GM21717 (cell line): ENCODE measurements around the gene PSEN1.
"Not testable (repeated sequence)": the region's sequence is repeated elsewhere in the genome, so short reads cannot be mapped to it uniquely, and the experiment has no call there.

Experiments
- ATAC-seq: cut with Tn5 transposase; IDR thresholded peaks from one replicate; pipeline ENCODE4 v1.9.1; 2021; ENCODE audit warnings: mild to moderate bottlenecking, moderate library complexity; ENCODE audit not compliant: unreplicated experiment

The PSEN1 gene

DNA sequence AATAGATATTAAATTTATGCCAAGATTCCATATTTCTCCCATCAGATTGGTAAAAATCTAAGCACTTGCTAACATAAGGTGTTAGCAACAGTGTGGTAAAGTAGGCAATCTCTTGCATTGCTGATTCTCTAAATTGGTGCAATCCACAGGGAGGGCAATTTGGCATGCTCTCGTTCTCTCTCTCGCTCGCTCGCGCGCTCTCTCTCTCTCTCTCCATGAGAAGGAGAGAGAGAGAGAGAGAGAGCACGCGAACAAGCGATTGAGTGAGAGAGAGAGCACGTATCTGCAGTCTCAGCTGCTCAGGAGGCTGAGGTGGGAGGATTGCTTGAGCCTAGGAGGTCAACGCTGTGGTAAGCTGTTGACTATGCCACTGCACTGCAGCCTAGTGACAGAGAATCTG, 25.9 kb downstream of the PSEN1 start:
- ATAC-seq: no peak

DNA sequence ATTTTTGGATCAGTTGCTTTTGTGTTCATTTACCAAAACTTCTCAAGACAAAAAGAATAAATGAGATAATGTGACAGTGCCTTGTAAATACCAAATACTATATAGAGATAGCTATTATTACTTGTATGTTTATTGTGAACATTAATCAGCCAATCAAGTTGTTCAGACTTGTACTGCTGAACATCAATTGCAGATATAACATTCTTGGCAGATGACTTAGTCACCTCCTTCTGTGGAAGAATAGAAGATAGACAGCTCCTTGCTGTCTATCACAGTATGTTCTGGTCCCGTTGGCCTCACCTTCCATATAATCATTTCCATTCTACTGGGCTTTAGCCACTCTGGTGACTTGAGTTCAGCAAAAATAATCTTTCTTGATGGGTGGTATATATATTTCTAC, 30.1 kb downstream of the PSEN1 start:
- no peak for ATAC-seq

DNA sequence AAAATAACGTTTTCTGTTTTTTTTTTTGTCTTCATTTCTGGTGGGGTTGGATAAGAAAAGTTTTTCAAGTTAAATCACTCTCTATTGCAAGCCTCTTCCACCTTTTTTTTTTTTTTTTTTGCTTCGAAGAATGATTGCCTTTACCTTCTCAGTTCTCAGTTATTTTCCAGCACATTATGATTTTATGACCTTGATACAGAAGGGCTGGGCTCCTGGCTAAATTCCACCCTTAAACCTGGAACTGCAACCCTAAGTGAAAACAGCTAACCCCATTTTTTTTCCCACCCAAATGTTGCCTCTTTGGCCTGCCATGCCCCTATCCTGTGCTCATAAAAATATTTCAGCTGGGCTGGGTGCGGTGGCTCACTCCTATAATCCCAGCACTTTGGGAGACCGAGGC, 31.4 kb downstream of the PSEN1 start:
- ATAC-seq: no peak

DNA sequence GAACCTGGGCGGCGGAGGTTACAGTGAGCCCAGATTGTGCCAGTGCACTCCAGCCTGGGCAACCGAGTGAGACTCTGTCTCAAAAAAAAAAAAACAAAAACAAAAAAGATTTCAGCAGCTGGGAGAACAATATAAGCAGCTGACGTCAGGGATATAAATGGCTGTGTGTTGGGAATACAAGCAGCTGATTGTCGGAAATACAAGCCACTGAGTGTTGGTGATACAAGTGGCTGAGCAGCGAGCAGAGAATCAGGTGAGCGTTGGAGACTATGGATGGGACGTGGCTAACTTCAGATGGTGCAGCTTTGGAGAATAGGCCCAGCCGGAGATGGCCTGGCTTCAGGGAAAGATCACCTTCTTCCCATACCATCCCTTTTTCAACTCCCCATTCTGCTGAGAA, 32.0 kb downstream of the PSEN1 start:
- ATAC-seq: no peak

DNA sequence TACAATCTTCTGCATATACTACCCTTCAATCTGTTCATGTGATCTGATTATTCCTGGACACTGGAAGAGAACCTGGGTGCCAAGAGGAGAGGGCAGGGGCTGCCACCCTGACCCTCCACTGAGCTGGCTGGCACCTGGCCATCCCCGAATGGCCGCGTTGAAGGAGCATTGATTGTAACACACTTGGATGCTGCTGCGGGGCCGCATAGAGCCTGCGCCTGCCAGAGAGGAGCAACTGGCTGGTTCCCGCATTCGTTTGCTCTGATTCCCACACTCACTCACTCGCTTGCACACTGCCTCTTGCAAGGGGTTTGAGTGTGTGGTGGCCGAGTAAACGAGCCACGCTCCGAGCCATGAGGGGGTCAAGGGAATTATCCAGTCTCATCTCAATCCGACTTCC, 32.4 kb downstream of the PSEN1 start:
- no peak for ATAC-seq

DNA sequence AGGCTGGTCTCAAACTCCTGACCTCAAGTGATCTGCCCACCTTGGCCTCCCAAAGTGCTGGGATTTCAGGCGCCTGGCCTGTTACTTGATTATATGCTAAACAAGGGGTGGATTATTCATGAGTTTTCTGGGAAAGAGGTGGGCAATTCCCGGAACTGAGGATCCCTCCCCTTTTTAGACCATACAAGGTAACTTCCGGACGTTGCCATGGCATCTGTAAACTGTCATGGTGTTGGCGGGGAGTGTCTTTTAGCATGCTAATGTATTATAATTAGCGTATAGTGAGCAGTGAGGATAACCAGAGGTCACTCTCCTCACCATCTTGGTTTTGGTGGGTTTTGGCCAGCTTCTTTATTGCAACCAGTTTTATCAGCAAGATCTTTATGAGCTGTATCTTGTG, 33.5 kb downstream of the PSEN1 start:
- ATAC-seq: not testable (repeated sequence)

DNA sequence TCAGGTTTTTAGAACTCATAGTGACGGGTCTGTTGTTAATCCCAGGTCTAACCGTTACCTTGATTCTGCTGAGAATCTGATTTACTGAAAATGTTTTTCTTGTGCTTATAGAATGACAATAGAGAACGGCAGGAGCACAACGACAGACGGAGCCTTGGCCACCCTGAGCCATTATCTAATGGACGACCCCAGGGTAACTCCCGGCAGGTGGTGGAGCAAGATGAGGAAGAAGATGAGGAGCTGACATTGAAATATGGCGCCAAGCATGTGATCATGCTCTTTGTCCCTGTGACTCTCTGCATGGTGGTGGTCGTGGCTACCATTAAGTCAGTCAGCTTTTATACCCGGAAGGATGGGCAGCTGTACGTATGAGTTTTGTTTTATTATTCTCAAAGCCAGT, 34.4 kb downstream of the PSEN1 start:
- no peak for ATAC-seq

DNA sequence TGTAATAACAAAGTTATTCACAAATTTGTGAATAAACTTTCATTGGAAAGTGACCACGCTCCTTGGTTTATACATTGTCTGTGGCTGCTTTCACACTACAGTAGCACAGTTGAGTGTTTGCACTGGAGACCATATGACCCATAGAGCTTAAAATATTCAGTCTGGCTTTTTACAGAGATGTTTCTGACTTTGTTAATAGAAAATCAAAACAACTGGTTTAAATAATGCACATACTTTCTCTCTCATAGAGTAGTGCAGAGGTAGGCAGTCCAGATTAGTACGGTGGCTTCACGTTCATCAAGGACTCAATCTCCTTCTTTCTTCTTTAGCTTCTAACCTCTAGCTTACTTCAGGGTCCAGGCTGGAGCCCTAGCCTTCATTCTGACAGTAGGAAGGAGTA, 36.2 kb downstream of the PSEN1 start:
- ATAC-seq: no peak

DNA sequence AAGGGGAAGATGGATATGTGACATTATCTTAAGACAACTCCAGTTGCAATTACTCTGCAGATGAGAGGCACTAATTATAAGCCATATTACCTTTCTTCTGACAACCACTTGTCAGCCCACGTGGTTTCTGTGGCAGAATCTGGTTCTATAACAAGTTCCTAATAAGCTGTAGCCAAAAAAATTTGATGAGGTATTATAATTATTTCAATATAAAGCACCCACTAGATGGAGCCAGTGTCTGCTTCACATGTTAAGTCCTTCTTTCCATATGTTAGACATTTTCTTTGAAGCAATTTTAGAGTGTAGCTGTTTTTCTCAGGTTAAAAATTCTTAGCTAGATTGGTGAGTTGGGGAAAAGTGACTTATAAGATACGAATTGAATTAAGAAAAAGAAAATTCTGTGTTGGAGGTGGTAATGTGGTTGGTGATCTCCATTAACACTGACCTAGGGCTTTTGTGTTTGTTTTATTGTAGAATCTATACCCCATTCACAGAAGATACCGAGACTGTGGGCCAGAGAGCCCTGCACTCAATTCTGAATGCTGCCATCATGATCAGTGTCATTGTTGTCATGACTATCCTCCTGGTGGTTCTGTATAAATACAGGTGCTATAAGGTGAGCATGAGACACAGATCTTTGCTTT, 36.9 kb downstream of the PSEN1 start:
- no peak for ATAC-seq

DNA sequence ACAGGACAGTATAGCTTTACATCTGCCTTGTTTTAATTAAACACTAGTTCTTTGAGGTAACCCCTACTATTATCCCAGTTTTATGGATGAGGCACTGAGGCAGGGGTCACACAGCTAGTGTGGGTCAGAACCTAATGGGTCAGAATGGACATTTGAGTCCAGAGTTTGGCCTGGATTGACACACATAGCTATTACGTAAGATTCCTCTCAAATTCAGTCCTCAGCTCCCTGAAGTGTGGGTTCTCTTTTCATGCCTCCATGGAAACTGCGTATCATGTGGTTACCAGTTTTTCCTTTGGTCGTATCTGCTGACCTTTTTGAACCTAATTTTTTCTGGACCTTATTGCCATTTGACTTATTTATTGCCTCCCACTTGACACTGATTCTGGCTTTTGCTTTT, 40.4 kb downstream of the PSEN1 start:
- ATAC-seq: no peak

DNA sequence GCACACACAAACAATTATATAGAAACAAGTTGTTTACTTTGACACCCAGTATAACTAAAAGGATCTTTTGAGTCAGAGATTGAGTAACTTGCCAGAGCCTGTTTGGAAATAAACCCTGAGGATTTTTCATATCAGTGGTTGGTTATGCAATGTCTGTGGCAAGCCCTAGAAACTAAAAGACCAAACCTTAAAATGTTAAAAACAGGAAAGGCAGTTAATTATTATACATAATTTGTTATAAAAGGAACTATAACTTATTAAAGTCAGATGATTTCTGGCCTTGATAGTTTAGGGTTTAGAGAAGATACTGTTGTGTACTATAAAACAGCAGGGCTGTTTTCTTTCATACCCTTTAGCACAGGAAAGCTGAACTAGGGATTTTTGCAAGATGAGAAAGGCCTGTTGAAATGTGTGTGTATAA, 44.1 kb downstream of the PSEN1 start:
- no peak for ATAC-seq

DNA sequence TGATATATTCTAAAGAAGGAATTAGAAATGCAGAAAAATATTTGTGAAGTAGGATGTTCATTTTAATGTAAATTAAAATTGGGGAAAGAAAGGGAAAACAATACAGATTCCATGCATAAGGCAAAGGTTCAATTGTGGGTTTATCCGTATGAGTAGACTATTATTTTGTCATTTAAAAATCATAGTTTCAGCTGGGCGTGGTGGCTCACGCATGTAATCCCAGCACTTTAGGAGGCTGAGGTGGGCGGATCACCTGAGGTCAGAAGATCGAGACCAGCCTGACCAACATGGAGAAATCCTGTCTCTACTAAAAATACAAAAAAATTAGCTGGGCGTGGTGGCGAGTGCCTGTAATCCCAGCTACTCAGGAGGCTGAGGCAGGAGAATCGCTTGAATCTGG, 44.7 kb downstream of the PSEN1 start:
- ATAC-seq: not testable (repeated sequence)

DNA sequence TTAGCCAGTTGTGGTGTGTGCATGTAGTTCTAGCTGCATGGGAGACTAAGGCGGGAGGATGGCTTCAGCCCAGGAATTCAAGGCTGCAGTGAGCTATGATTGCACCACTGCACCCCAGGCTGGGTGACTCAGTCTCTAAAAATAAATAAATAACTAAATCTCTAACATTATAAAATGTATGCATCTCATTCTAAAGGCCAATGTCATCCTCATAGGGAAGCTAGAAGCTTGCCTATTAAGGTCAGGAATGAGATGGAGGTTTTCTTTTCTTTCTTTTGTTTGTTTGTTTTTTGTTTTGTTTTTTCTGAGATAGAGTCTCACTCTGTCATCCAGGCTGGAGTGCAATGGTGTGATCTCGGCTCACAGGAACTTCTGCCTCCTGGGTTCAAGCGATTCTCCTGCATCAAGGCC, 52.2 kb downstream of the PSEN1 start:
- no peak for ATAC-seq

DNA sequence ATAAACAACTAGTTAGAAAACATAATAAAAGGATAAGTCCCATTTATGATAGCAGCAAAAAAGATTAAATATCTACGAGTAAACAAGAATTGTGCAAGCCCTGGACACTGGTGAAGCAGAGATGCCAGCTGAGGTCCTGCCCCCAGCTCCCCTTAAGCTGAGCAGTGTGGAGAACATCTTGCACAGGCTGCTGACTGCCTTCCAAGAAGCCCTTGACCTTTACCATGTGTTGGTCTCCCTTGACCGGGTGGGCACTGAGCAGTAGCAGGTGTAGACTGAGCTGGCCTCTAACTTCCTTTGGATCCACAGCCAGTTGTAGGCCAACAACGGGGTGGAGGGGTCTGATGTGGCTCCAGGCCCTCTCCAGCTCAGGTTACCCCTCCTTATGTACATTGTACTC, 53.3 kb downstream of the PSEN1 start:
- no peak for ATAC-seq

DNA sequence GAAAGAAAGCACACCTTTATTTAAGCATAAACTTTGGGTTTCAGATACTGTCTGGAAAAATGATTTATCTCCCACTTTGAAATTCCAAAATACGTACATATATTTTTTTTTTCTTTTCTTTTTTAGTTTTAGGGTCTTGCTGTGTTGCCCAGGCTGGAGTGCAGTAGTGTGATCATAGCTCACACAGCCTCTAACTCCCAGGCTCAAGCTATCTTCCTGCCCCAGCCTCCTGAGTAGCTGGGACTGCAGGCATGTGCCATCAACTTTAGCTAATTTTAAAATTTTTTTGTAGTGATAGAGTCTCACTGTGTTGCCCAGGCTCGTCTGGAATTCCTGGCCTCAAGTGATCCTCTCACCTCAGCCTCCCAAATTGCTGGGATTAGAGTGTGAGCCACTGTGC, 55.1 kb downstream of the PSEN1 start:
- ATAC-seq: no peak

DNA sequence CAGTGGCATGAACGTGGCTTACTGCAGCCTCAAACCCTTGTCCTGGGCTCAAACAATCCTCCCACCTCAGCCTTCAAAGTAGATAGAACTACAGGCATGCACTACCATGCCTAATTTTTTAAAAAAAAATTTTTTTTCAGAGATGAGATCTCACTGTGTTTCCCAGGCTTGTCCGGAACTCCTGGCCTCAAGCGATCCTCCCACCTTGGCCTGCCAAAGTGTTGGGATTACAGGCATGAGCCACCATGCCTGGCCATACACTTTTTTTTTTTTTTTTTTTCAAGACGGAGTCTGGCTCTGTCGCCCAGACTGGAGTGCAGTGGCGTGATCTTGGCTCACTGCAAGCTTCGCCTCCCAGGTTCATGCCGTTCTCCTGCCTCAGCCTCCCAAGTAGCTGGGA, 58.0 kb downstream of the PSEN1 start:
- not testable (repeated sequence) for ATAC-seq

DNA sequence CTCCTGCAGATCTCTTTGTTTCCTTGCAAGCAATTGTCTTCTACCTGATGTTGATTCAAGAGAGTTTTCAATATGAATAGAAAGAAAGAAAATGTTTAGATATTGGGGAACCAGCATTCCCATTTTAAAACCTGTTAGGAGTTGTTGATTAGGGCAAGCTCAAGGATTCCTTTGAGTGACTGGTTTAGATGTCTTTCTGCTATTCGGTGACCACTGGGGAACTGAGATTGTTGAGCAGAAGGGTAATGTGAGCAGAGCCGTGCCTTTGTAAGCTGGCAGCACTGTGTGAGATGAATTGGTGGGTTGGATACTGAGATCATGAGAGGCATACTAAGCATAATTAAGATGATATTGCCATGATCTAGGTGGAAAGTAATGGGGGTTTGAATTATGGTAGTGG, 61.9 kb downstream of the PSEN1 start:
- no peak for ATAC-seq

DNA sequence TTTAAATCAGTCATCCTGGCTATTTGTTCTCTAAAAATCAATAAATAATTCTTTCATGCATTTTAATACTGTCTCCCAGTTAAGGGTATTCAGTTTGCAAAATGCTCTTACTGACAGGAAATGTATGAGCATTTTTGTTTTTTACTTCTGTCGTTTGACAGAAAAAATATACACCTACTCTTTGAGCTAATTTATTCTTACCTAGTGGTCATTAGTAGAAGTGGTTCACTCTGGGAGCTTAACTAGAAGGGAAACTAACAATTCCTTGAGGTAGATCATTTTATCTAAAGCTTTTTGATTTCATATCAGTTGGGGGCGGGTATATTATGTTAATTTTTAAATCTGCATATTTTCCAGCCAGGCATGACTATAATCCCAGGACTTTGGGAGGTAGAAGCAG, 67.2 kb downstream of the PSEN1 start:
- ATAC-seq: no peak

DNA sequence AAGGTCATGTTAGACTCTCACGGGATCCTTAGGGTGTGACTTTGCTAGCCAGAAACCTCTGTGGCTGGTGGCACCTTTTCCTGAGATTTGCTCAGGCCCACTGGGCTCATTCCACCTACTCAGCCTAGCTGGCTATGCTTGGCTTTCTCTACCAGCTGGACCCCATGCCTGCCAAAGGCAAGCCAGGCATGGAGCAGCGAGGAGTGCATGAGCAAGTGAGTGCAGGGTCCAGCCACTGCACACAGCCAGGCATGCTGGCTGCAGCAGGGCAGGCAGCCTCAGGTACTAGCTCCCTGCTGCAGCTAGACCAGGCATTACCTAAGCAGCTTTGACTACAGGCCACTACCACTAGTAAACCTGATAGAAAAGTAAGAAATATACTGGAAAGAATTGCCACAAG, 71.3 kb downstream of the PSEN1 start:
- no peak for ATAC-seq

DNA sequence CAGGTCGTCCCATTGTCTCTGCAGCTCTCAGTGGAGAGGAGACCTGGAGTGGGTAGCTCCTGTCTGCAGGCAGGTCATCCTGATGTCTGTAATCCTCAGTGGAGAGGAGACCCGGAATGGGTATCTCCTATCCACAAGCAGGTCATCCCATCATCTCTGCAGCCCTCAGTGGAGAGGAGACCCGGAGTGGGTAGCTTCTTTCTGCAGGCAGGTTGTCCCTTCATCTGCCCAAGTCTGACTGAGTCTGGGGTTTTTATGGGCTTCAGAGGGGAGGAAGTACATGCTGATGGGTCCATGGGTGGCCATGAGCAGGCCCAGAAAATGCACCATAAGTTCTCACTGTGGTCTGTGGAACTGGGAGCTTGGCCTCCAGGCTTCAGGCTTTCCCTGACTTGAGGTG, 72.1 kb downstream of the PSEN1 start:
- ATAC-seq: no peak

DNA sequence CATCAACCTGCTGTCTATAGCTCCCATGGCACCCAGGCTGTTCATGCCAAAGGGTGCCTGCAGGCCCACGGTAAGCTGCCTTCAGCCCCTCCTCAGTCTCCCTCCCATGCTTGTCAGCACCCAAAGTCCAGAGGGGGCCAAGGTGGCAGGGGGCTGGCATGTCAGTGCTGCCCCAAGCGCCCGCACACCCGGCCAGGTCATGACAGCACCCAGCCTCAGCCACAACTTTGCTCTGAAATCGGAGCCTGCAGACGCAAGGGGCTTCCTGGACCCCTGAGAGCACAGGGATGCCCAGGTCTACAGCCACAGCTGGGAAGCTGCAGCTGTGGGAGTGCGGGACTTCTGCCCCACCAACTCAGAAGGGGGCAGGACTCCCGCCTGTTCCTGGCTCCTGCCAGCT, 72.5 kb downstream of the PSEN1 start:
- ATAC-seq: no peak

DNA sequence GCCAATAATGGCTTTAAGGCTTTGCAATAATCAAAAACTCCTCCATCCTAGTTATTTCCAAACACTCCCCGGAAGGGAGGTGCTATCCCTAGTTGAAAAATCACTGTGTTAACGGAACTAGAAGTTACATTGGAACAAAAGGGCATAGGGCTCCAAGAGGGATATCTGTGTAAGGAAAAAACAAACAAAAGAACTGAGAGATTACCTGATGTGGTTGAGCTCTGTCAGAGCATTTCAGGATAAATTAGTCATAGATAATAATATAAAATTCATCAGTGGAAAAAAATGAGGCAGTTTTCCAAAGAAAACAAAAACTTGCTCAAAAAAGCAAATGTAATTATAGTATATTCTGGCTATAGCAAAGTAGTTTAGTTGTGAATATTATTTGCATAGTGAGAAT, 73.6 kb downstream of the PSEN1 start:
- no peak for ATAC-seq

DNA sequence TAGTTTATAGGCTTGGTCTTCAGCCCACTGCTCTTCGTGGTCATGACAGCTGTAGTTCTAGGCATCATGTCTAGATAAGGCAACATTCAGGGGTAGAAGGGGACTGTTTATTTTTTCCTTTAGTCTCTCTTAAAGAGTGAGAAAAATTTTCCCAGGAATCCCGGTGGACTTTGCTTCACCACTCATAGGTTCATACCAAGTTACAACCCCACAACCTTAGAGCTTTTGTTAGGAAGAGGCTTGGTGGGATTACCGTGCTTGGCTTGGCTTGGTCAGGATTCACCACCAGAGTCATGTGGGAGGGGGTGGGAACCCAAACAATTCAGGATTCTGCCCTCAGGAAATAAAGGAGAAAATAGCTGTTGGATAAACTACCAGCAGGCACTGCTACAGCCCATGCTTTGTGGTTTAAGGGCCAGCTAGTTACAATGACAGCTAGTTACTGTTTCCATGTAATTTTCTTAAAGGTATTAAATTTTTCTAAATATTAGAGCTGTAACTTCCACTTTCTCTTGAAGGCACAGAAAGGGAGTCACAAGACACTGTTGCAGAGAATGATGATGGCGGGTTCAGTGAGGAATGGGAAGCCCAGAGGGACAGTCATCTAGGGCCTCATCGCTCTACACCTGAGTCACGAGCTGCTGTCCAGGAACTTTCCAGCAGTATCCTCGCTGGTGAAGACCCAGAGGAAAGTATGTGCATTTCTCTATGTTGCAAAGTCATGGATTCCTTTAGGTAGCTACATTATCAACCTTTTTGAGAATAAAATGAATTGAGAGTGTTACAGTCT, 75.1 kb downstream of the PSEN1 start:
- no peak for ATAC-seq
